H4 (cell line): ENCODE data around the gene FERMT3. TPM values are rescaled to one million over a fixed set of nuclear protein-coding genes. Genes with fewer than 3 reads are reported as not detected.
A peak's percentile ranks its signal among the peaks of the same experiment; 100 is the strongest.

Source experiments
- DNase-seq: peaks from one replicate; pipeline ENCODE4 v3.0.0-alpha.2; 2015; ENCODE audit warnings: low spot score
- total RNA-seq: library from RNA; depleted of rRNA; stranded (reverse); fragments of >200 nt; shearing (Covaris generic); gene quantifications from 2 replicates; pipeline ENCODE4 v1.2.3, GENCODE V29; 2014

Gene FERMT3
- total RNA-seq, 1 experiment from 2014 or later: not detected

DNA sequence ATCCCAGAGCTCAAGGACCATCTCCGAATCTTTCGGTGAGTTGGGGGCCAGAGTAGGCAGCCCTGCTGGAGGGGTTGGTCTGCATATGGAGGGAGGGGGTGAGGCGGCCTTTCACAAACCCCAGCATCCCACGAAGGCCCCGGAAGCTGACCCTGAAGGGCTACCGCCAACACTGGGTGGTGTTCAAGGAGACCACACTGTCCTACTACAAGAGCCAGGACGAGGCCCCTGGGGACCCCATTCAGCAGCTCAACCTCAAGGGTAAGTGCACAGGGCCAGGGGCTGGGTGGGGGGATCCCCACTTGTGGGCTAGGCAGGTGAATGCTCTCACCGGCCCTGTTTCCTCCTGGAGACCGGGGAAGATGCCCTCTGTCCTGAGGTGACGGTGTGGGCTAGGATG is 13.2 kb downstream of the FERMT3 start:
- no peak for DNase-seq

DNA sequence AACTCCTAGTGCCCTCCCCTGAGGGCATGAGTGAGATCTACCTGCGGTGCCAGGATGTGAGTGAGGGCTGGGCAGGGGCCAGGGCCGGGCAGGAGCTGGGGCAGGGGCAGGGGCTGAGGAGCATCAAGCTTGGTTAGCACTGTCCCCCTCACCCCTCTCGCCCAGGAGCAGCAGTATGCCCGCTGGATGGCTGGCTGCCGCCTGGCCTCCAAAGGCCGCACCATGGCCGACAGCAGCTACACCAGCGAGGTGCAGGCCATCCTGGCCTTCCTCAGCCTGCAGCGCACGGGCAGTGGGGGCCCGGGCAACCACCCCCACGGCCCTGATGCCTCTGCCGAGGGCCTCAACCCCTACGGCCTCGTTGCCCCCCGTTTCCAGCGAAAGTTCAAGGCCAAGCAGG is 13.8 kb downstream of the FERMT3 start:
- DNase-seq: no peak

DNA sequence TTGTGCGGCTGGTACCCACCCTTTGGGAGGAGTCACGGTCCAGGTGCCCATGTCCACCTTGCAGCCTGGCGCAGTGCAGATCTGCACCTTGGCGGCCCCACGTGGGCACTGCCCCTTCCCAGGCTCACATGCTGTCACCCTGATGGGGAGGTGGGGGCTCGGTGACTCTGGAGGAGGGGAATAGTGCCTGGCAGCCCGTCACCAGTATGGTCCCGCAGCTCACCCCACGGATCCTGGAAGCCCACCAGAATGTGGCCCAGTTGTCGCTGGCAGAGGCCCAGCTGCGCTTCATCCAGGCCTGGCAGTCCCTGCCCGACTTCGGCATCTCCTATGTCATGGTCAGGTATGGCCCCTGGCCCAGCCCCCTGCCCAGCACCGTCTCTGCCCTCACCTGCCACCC is 14.3 kb downstream of the FERMT3 start:
- no peak for DNase-seq

DNA sequence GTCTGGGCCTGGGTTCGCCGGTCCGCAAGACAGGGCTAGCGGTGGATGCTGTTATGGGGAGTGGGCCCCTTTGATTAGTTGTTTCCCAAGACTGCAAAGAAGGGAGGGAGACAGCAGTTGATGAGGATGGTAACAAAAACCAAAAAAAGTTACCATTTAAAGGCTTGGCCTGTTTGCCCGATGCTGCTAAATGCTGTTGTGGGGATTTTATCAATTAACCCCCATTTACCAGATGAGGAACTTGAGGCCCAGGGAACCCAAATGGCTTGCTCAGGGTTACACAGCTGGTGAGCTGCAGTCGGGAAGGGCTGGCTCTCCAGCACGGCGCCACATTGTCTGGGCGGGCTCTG is 16.1 kb downstream of the FERMT3 start:
- no peak for DNase-seq

DNA sequence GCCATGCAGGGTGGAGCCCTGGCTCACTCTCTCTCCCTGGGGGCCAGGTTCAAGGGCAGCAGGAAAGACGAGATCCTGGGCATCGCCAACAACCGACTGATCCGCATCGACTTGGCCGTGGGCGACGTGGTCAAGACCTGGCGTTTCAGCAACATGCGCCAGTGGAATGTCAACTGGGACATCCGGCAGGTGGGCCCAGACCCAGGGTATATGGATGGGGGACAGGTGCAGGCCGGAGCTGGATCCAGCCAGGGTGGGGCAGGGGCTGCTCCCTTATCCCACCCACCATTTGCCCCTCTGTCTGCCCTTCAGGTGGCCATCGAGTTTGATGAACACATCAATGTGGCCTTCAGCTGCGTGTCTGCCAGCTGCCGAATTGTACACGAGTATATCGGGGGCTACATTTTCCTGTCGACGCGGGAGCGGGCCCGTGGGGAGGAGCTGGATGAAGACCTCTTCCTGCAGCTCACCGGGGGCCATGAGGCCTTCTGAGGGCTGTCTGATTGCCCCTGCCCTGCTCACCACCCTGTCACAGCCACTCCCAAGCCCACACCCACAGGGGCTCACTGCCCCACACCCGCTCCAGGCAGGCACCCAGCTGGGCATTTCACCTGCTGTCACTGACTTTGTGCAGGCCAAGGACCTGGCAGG is 16.6 kb downstream of the FERMT3 start:
- DNase-seq: no peak

DNA sequence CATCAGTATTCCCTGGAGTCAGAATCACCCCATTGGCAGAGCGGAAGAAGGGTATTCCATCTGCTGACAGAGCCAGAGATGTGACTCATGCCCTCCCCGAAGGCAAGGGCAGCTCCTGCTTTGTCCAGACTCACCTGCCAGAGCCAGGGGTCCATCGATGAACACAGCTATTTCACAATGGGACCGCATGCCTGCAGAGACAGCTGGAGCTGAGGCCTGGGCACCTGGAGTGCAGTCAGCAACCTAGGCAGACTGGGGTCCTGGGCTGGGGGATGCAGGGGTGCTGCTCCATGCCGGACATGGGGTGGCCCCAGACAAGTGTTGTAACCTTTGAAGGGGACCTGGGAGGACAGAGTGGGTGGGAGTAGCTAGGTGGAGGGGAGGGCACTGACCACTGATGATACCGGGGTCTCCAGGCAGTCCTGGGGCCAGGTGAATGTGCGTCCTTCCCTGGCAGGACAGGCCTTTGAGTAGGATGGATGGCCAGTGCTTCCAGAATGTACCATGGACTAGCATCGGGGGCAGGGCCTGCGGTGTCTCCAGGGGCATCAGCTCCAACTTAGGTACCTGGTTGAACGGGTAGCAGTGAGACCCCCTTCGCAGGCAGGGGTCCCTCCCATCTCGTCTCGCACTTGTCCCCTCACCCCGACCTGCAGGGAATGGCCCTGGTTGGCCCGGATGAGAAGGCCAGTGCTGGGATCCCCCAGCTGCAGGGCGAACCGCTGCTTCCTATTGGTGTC is 17.8 kb downstream of the FERMT3 start:
- DNase-seq: no peak

DNA sequence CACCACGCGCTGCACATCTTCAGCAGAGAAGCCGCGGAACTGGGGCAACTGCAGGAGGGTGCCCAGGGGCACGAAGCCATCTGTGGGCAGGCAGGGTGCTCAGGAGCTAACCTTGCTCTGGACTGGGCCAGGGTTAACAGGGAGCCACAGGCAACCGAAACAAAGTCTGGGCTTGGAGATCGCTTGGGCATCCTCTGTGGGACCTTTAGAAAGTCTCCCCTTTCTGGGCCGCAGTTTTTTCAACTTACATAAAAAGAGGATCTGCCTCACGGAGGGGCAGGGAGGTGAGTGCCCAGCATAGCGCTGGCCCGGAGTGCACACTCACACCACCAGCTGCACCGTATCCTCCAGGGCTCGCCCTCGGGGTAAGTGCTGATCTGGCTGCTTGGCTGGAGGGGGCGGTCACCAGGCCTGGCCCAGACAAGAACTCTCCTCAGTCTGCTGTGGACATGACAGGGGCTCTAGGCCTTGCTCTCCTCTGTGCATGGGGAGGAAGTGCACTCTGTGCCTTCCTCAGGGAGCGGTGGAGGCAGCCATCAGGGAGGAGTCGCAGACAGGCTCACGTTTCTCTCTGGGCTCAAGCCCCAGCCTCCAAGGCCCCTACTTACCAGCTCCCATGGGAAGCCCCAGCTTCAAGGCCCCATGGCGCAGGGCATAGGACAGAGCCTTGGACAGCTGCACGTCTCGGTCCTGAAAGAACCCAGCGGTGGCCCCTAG is 18.5 kb downstream of the FERMT3 start:
- DNase-seq: no peak

DNA sequence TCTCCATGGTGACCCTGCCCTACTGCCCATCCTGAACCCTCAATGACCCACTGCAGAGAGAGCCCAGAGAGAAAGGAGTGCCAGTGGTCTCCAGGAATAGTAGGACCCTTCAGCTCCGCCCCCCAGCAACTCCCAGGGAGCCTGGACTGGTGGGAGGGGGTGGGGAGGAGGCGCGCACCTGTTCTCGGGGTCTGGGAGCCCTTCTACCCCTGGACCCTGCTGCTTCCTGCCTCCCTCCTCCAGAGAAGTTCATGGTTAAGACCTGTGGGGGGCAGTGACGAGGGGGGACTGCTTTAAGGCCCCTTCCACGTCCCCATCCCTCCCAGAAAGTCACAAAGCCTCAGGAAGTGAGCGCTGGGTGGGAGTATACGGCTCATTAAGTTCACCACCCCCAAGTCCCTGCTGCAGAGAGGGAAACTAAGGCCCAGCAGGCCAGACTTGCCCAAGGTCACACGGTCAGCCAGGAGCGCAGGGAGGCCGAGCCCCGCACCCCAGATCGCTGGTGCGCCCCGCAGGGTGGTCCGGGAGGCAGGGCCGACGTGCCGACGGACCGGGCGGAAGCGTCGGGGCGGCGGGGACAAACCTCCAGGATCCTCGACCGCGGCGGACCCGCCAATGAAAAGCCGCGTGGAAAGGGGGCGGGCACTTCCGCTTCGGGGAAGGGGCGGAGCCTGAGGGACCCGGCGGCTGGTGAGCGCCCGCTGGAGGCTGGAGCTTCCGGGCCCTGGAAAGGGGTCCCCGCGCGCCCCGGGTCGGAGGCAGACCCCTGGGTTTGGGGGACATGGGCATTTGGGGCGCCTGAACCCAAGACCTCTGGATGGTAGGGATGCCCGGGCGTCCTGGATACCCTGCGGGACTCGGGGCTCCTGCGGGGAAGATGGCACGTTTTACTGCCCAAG is 19.3 kb downstream of the FERMT3 start, which contains the start of the genes NUDT22 and TRPT1:
Gene NUDT22, plus strand, starts transcription at position 667 of the 899 bp plus-strand sequence. CDS start 379 bp downstream, outside the sequence.
Gene TRPT1, minus strand, starts transcription at position 579 of the 899 bp plus-strand sequence. Its CDS starts 326 bp downstream, at position 253.
- peak; percentile 67 for DNase-seq

DNA sequence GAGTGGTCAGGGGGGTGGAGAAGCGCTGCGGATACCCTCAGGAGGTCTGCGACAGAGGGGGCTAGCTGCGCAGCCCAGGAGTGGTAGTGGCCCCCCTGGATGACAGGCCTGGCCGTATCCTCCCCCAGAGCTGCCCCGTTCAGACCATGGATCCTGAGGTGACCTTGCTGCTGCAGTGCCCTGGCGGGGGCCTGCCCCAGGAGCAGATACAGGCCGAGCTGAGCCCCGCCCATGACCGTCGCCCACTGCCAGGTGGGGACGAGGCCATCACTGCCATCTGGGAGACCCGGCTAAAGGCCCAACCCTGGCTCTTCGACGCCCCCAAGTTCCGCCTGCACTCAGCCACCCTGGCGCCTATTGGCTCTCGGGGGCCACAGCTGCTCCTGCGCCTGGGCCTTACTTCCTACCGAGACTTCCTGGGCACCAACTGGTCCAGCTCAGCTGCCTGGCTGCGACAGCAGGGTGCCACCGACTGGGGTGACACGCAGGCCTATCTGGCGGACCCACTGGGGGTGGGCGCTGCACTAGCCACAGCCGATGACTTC is 20.1 kb downstream of the FERMT3 start:
- peak; percentile 42 for DNase-seq

DNA sequence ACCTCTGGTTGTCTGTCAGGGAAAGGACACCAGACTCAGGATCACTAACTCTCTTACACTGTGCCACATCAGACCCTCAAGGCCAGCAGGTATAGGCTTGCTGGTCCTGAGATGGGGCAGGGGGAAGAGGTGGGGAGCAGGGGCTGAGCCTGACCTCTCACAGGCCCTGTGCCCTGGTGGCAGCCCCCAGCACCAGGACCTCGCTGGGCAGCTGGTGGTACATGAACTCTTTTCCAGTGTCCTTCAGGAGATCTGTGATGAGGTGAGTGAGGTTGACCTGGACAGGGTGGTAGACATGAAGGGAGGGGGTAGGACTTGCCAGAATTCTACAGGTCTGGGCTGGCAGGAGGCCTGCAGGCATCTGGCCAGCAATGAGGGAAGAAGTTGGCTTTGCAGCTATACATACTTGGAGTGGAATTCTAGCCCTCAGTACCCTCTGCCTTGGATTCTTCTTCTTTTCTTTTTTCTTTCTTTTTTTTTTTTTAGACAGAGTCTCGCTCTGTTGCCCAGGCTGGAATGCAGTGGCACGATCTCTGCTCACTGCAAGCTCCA is 21.0 kb downstream of the FERMT3 start:
- no peak for DNase-seq

DNA sequence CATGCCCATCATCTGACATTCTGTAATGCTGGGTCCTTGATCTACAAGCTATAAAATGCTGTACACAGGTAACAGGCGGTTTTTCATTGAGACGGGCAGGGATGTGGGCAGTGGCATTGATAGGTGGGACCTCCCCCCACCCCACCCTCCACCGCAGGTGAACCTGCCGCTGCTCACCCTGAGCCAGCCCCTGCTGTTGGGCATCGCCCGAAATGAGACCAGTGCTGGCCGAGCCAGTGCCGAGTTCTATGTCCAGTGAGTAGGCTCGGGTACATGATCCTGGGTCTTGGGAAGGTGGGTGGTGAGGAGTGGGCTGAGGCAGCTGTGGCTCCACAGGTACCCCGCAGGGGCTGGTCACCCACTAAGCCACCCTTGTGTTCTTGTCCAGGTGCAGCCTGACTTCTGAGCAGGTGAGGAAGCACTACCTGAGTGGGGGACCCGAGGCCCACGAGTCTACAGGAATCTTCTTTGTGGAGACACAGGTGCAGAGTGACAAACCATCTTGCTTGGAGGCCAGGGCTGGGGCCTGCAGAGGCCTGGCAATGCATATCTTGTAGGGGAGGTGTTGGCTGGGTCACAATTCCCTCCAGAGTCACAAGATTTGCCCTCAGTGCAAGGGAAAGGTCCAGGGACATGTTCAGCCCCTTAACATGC is 22.7 kb downstream of the FERMT3 start:
- no peak for DNase-seq

DNA sequence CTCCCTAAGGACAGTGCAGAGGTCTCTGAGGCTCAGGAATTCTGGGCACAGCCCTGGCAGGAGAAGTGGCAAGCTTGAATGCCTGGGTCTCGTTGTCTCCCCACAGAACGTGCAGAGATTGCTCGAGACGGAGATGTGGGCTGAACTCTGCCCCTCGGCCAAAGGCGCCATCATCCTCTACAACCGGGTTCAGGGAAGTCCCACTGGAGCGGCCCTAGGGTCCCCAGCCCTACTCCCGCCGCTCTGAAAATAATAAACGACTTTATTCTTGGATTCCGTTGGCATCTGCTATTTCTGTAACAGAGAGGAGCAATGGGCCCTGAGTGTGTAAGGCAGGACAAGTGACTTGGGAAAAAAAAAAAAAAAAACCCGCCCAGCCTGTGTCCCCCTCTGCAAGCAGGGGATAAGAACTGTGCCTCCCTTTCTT is 23.2 kb downstream of the FERMT3 start:
- no peak for DNase-seq

DNA sequence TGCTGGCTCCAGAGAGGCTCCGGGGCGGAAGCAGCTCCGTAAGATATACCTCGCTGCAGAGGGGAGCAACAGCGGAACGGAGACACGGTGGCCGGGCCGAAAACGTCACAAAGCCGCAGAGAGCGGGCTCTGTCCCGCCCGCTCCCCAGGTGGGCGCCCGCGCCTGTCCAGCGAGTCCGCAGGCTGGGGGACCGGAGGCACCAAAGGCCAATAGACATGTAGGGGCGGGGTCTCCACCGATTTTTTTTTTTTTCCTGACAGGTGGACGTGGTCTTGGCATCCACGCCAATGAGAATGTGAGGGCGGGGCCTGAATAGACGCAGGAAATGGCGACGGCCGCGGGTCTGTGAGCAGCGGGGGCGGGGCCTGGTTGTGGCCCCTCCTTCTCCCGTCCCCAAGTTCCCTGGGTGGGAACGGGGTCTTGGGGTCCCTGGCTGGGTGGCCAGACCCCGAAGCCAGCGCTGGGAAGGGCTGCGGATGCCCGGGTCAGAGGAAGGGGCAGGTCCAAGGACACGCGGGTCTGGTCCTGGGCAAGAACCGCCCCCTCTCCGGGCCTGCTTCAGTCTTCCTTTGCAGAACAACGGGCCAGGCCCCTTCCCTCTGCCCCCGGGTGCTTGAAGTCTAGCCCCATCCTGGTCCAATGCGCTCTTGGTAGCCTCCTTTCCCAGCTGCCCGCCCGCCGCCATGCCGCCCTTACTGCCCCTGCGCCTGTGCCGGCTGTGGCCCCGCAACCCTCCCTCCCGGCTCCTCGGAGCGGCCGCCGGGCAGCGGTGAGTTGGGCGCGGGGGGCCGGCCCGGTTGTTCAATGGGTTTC is 23.9 kb downstream of the FERMT3 start, which contains the start of gene DNAJC4:
Gene DNAJC4, plus strand, starts transcription at position 378 of the 814 bp plus-strand sequence. Its CDS starts 307 bp downstream, at position 685.
- peak; percentile 64 for DNase-seq

DNA sequence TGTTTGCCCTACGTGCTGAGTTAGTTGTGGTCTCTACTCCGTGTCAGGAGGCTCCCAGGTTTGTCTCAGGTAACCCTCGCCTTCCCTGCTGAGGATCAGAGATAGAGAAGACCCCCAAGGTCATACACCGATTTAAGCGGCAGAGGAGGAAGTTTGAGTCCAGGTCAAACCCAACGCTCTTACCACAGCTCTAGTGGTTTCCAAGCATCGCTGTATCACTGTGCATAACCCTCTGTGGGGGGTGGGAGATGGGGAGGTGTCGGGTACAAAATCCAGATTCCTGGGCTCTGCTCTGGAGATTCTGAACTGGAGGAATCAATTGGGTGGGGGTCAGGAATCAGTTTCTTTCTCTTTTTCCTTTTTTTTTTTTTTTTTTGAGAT is 24.5 kb downstream of the FERMT3 start:
- no peak for DNase-seq

DNA sequence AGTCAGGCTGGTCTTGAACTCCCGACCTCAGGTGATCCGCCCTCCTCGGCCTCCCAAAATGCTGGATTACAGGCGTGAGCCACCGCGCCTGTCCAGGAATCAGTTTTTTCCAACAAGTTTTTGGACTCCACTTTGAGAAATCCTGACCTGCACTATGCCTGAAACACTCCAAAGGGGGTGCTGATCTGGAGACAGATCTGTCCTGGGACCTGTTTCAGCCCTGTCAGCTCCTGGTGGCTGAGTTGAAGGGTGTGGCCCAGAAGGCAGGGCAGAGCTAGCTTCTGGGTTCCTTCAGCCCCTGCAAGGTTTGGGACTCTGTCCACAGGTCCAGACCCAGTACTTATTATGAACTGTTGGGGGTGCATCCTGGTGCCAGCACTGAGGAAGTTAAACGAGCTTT is 25.0 kb downstream of the FERMT3 start:
- DNase-seq: no peak

DNA sequence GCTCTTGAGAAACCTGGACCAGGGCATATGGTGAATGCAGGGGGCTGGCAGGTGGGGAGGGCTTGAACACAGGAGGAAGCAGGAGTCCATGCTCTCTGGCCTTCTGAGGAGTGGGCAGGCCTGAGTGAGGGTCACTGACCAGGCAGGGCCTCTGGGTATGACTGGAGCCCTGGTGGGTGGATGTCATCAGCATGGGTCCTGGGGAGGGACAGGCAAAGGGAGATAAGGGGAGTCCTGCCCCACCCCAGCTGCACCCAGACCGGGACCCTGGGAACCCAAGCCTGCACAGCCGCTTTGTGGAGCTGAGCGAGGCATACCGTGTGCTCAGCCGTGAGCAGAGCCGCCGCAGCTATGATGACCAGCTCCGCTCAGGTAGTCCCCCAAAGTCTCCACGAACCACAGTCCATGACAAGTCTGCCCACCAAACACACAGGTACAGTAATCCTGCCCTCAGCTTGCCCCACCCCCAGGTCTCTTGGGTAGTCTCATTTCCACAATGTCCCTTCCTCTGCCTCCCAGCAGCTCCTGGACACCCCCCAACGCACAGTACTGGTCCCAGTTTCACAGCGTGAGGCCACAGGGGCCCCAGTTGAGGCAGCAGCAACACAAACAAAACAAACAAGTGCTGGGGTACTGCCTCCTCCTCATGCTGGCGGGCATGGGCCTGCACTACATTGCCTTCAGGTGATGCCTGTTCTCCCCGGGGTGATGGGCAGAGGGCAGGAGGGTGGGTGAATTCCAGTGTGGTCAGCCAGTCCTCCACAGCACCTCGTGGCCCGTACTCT is 25.9 kb downstream of the FERMT3 start:
- no peak for DNase-seq

DNA sequence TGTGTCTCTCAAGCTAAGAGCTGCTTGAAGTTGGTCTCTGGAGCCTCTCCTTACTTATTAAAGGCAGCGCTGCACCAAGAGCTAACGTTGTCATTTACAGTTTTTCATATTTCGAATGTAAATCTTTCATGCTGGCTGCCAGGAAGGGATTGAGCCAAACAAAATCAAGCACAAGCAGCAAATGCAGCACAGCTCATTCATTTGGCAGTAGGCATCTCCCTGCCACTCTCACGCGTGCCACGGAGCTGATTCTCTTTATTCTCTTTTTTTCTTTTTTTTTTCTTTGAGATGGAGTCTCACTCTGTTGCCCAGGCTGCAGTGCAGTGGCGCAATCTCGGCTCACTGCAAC is 26.4 kb downstream of the FERMT3 start:
- no peak for DNase-seq

DNA sequence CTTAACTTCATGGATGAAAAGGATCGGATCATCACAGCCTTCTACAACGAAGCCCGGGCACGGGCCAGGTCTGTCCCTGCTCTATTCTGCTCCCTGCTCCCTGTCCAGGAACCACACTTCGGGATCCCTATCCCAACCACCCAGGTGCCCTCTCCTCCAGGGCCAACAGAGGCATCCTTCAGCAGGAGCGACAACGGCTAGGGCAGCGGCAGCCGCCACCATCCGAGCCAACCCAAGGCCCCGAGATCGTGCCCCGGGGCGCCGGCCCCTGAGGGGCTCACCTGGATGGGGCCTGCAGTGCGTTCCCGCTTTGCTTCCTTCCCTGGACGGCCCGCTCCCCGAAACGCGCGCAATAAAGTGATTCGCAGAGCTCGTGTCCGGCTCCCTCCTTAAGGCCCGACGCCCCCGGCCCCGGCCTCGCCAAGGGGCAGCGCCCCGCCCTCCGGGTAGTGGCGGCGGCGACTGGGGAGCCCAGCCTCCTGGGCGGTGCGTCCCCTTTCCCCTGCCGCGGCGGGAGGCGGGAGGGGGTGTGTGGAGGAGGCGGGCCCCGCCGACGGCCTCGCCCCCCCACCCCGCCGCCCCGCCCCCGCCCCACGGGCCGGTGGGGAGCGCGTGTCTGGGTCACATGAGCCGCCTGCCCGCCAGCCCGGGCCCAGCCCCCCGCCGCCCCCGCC is 27.5 kb downstream of the FERMT3 start, which contains the start of gene VEGFB:
Gene VEGFB, plus strand, starts transcription at position 672 of the 674 bp plus-strand sequence. CDS start 250 bp downstream, outside the sequence.
- DNase-seq: peak; percentile 45
